Endothelial cell of umbilical vein (primary cell): ENCODE results near the gene EFCAB13.

Experiments used
- EZH2 ChIP-seq: IDR thresholded peaks from 2 replicates; pipeline ENCODE4 v1.6.1; 2012; ENCODE audit warnings: borderline replicate concordance, low read depth, mild to moderate bottlenecking, moderate library complexity, low read length, inconsistent platforms; ENCODE audit not compliant: severe bottlenecking
- MYC ChIP-seq: IDR thresholded peaks from one replicate; pipeline ENCODE4 v1.6.1; 2011; ENCODE audit warnings: mild to moderate bottlenecking, low read depth, low read length
- POLR2A ChIP-seq: IDR thresholded peaks from 2 replicates; pipeline ENCODE4 v1.6.1; 2012; ENCODE audit warnings: low read depth, mild to moderate bottlenecking, control low read depth, low read length
- POLR2AphosphoS5 ChIP-seq: IDR thresholded peaks from 2 replicates; pipeline ENCODE4 v1.6.1; 2012; ENCODE audit warnings: low read depth, mild to moderate bottlenecking, control low read depth, low read length, moderate library complexity; ENCODE audit not compliant: insufficient read depth
- TF ChIP-seq, protein P1 (sequence below), 2 donors: IDR thresholded peaks; 1 replicate in 1 of 2; 2 replicates in 1 of 2; pipeline ENCODE4 v1.5.1; 2011; ENCODE audit warnings: low read length in 2 of 2, mild to moderate bottlenecking in 2 of 2, moderate library complexity in 2 of 2, control low read depth in 1 of 2, inconsistent platforms in 1 of 2, low read depth in 1 of 2; ENCODE audit not compliant: insufficient read depth in 1 of 2; ENCODE audit errors: extremely low read depth in 1 of 2
- TF ChIP-seq, protein P2 (sequence below): IDR thresholded peaks from 2 replicates; pipeline ENCODE4 v1.6.1; 2011; ENCODE audit not compliant: insufficient read depth, insufficient read length

DNA sequence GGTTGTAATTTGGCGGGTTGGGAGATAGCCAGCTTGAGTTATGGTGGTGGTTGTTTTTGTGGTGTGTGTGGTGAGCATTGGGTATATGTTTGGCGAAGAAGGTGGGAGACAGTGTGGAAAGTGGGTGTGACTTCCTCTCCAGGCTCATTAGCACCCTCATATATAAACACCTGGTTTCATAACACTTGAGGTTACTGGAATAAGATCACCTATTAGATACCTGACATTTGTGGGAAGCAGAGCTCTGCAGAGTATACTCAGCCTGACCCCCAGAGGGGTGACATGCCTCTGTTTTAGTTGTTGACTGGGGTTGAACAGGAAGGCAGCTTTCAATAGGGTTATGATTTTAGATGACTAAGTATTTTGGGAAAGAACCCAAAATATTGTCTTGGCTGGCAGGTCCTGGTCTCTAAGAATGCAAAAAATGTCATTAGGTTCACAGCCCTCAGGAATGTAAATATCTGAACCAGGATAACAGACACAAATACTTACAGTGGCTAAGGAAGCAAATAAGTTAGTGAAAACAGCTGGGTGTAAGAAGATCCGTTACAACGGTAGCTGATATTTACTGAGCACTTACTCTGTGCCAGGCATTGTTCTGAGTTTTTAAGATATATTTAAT is 18.3 kb upstream of the EFCAB13 start:
- TF ChIP-seq POLR2A: no peak
- TF ChIP-seq, protein P1, sequence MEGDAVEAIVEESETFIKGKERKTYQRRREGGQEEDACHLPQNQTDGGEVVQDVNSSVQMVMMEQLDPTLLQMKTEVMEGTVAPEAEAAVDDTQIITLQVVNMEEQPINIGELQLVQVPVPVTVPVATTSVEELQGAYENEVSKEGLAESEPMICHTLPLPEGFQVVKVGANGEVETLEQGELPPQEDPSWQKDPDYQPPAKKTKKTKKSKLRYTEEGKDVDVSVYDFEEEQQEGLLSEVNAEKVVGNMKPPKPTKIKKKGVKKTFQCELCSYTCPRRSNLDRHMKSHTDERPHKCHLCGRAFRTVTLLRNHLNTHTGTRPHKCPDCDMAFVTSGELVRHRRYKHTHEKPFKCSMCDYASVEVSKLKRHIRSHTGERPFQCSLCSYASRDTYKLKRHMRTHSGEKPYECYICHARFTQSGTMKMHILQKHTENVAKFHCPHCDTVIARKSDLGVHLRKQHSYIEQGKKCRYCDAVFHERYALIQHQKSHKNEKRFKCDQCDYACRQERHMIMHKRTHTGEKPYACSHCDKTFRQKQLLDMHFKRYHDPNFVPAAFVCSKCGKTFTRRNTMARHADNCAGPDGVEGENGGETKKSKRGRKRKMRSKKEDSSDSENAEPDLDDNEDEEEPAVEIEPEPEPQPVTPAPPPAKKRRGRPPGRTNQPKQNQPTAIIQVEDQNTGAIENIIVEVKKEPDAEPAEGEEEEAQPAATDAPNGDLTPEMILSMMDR (IDR thresholded peaks at IDR 0.05; ENCODE audit: extremely low read depth in 1 of 2, insufficient read depth in 1 of 2, low read depth in 1 of 2, low read length in 2 of 2): no peak
- TF ChIP-seq MYC: no peak
- peak; percentile 83 for TF ChIP-seq POLR2AphosphoS5
- TF ChIP-seq EZH2: no peak
- TF ChIP-seq, protein P2, sequence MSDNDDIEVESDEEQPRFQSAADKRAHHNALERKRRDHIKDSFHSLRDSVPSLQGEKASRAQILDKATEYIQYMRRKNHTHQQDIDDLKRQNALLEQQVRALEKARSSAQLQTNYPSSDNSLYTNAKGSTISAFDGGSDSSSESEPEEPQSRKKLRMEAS: no peak
